Nephron progenitor cell (in vitro differentiated cells): Measurements from ENCODE around the gene SETD4.

Source experiments
- DNase-seq: peaks from one replicate; pipeline ENCODE4 v3.0.0; 2021
- H3K27ac Mint-ChIP-seq: 2 replicates; pipeline ENCODE4 v1.8.0; 2021; ENCODE audit warnings: mild to moderate bottlenecking, moderate library complexity, mixed read lengths
- H3K27me3 Mint-ChIP-seq: 2 replicates; pipeline ENCODE4 v1.8.0; 2021; ENCODE audit warnings: mild to moderate bottlenecking, low read depth, mixed read lengths; ENCODE audit not compliant: poor library complexity
- H3K36me3 Mint-ChIP-seq: 2 replicates; pipeline ENCODE4 v1.8.0; 2021; ENCODE audit warnings: low read depth, mixed read lengths
- H3K4me1 Mint-ChIP-seq: 2 replicates; pipeline ENCODE4 v1.8.0; 2021; ENCODE audit warnings: mixed read lengths
- H3K4me3 Mint-ChIP-seq: 2 replicates; pipeline ENCODE4 v1.8.0; 2021; ENCODE audit warnings: mild to moderate bottlenecking, moderate library complexity, mixed read lengths
- H3K9me3 Mint-ChIP-seq: 2 replicates; pipeline ENCODE4 v1.8.0; 2021; ENCODE audit warnings: mild to moderate bottlenecking, moderate library complexity, mixed read lengths
- TF ChIP-seq, protein P1 (sequence below): fragments of 200-600 bp; sonication (generic); IDR thresholded peaks from 2 replicates; pipeline ENCODE4 v1.5.0; 2021; ENCODE audit warnings: antibody characterized with exemption

Gene SETD4

DNA sequence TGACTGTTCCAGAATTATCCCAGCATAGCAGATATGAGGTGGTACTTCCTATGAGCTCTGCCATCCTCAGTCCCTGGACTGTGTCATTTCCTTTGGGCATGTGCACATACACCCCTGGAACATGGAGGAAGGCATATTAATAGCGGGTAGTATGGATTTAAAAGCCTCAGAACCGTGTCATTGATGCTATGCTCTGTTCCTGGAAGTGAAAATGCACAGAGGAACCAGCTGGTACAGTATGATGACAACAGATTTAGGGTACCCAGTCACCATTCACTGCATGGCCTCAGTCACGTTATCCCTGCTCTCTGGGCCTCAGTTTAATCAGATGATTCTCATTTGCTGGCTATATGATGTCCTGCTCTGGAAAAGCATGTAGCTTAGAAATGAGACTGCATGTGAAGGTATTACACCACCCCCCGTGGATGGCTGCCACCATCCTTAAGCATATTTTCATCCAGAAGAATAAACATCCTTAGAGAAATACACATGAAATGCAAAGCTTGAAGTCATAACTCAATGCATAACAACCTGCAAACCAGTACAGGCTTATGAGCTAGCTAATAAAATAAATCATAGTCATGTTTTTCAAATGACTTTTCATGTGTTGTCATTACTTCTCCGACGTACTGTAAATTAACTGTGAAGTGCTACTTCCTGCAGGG lies 37.8 kb downstream of the SETD4 start:
- H3K27me3 Mint-ChIP-seq, result no peaks in the 10 kb centered on the region
- H3K4me3 Mint-ChIP-seq, result no peak overlapping the region
- H3K9me3 Mint-ChIP-seq, result no peaks in the 10 kb centered on the region
- no peaks in the 10 kb centered on the region for H3K36me3 Mint-ChIP-seq
- DNase-seq, result no peak
- TF ChIP-seq, protein P1, sequence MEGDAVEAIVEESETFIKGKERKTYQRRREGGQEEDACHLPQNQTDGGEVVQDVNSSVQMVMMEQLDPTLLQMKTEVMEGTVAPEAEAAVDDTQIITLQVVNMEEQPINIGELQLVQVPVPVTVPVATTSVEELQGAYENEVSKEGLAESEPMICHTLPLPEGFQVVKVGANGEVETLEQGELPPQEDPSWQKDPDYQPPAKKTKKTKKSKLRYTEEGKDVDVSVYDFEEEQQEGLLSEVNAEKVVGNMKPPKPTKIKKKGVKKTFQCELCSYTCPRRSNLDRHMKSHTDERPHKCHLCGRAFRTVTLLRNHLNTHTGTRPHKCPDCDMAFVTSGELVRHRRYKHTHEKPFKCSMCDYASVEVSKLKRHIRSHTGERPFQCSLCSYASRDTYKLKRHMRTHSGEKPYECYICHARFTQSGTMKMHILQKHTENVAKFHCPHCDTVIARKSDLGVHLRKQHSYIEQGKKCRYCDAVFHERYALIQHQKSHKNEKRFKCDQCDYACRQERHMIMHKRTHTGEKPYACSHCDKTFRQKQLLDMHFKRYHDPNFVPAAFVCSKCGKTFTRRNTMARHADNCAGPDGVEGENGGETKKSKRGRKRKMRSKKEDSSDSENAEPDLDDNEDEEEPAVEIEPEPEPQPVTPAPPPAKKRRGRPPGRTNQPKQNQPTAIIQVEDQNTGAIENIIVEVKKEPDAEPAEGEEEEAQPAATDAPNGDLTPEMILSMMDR, result no peak
- no peaks in the 10 kb centered on the region for H3K4me1 Mint-ChIP-seq
- peak overlapping the region; percentile 23 for H3K27ac Mint-ChIP-seq

DNA sequence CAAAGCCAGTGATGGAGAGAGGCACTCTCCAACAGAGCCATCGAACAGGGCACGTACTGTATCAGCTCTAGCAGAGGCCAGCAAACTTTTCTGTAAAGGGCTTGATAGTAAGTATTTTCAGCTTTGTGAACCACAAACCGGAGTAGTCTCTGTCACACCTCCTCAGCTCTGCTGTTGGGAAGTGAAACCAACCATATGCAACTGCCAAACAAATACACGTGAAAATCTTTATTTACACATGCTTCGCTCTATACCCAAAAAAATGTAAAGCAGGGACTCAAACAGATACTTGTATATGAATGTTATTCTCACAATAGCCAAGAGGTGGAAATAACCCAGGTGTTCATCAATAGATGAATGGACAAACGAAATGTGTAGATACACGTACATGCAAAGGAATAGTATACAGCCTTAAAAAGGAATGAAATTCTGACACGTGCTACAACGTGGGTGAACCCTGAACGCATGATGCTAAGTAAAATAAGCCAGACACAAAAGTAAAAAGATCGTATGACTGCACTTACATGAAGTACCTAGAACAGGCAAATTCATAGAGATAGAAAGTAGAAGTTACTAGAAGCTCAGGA lies 39.0 kb downstream of the SETD4 start:
- DNase-seq, result no peak
- H3K27ac Mint-ChIP-seq, result no peak overlapping the region
- H3K4me1 Mint-ChIP-seq, result no peaks in the 10 kb centered on the region
- TF ChIP-seq, protein P1, result no peak
- H3K27me3 Mint-ChIP-seq, result no peaks in the 10 kb centered on the region
- no peaks in the 10 kb centered on the region for H3K36me3 Mint-ChIP-seq
- no peaks in the 10 kb centered on the region for H3K9me3 Mint-ChIP-seq
- no peak overlapping the region for H3K4me3 Mint-ChIP-seq

DNA sequence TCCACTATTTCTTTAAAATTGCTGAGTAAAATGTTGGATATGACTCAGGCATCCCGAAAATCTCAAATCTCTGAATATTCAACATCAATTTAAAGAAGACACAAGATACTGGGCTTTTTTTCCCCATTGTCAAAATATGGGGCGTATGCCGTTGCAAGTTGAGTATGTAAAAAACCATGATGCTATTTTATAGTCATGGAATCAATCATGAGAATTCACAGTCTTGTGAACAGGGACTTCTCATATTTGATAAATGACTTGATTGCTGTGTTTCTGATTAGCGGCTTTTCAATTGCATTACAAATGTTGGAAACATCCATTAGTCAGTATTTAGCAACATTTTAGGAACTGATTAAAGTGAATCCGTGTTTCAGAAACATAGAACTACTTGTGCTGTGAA lies 45.3 kb downstream of the SETD4 start:
- Mint-ChIP-seq H3K4me1 (no peaks in the 10 kb centered on the region), H3K27ac (no peak overlapping the region), H3K4me3 (no peak overlapping the region)

DNA sequence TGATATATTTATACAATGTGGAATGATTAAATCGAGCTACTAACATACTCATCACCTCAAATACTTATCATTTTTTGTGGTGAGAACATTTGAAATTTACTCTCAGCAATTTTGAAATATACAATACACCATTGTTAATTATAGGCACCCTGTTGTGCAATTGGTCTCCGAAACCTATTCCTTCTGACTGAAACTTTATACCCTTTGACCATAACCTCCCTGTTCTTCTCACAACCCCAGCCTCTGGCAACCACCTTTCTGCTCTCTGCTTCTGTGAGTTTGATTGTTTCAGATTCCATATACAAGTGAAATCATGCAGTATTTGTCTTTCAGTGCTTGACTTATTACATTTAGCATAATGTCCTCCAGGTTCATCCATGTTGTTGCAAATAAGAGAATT lies 49.5 kb downstream of the SETD4 start:
- TF ChIP-seq, protein P1, result no peak
- no peak overlapping the region for H3K4me3 Mint-ChIP-seq
- H3K9me3 Mint-ChIP-seq, result no peaks in the 10 kb centered on the region
- DNase-seq, result no peak
- H3K27ac Mint-ChIP-seq, result no peak overlapping the region
- H3K4me1 Mint-ChIP-seq, result no peaks in the 10 kb centered on the region
- no peaks in the 10 kb centered on the region for H3K36me3 Mint-ChIP-seq
- peaks cover 9% of the 10 kb centered on the region for H3K27me3 Mint-ChIP-seq

More for the DNA sequence above, 45.3 kb downstream of the SETD4 start:
- H3K36me3 Mint-ChIP-seq, result no peaks in the 10 kb centered on the region
- TF ChIP-seq, protein P1, result no peak
- no peak for DNase-seq
- no peaks in the 10 kb centered on the region for H3K9me3 Mint-ChIP-seq
- H3K27me3 Mint-ChIP-seq, result peaks cover 10% of the 10 kb centered on the region

DNA sequence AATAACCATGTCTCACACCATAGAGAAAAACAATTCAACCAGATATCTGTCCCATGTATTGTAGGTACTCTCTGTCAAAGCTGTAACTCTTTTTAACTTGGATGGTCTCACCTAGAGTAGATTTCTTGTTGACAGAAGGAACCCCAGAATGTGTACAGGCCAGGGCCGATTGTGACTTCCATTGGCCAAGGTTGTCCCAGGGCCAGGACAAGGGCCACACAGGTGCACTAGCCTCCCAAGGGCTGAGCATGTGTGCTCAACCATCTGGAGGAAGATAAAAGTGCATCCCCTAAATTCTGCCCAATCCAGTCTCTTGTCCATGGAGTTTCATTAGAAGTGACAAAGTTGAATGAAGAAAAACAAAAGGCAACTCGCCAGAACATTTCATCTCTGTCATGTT lies 51.8 kb downstream of the SETD4 start:
- H3K4me3 Mint-ChIP-seq, result no peak overlapping the region
- H3K27me3 Mint-ChIP-seq, result peaks cover 9% of the 10 kb centered on the region
- no peak for DNase-seq
- peaks cover 9% of the 10 kb centered on the region for H3K9me3 Mint-ChIP-seq
- H3K27ac Mint-ChIP-seq, result no peak overlapping the region
- no peaks in the 10 kb centered on the region for H3K4me1 Mint-ChIP-seq
- no peaks in the 10 kb centered on the region for H3K36me3 Mint-ChIP-seq
- TF ChIP-seq, protein P1, result no peak

DNA sequence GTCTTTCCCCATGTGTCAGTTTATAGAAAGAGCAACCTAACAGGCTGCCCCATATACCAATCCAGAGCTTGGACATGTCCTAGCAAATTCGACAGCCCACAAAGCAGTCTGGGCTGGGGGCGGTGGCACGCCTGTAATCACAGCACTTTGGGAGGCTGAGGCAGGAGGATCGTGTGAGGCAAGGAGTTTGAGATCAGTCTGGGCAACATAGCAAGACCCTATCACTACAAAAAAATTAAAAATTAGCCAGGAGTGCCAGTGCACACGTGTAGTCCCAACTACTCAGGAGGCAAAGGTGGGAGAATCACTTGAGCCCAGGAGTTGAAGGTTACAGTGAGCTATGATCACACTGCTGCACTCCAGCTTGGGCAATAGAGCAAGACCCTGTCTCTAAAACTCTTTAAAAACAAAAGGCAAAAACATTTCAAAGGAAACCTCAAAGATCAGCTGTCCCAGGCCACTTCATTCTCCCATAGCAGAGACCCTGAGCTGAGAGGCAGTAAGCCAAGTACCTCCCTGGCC lies 54.4 kb downstream of the SETD4 start:
- DNase-seq, result no peak
- Mint-ChIP-seq H3K4me3 (no peak overlapping the region), H3K27me3 (peaks cover 4% of the 10 kb centered on the region), H3K4me1 (no peaks in the 10 kb centered on the region), H3K27ac (no peak overlapping the region), H3K9me3 (peaks cover 16% of the 10 kb centered on the region), H3K36me3 (no peaks in the 10 kb centered on the region)
- TF ChIP-seq, protein P1, result no peak
